RPMI7951 (cell line): ENCODE measurements around the gene TIAM2. TPM values are rescaled to one million over a fixed set of nuclear protein-coding genes. Genes with fewer than 3 reads are reported as not detected.
"Not testable (repeated sequence)": the region's sequence is repeated elsewhere in the genome, so short reads cannot be mapped to it uniquely, and the experiment has no call there.

Experiments
- DNase-seq: peaks from one replicate; pipeline ENCODE4 v3.0.0-alpha.2; 2012; ENCODE audit warnings: low read depth
- total RNA-seq: library from RNA; depleted of rRNA; stranded (reverse); fragments of >200 nt; shearing (Covaris generic); gene quantifications from 2 replicates; pipeline ENCODE4 v1.2.3, GENCODE V29; 2014

Gene TIAM2
- total RNA-seq, 1 experiment from 2014 or later, result 18.3 TPM

DNA sequence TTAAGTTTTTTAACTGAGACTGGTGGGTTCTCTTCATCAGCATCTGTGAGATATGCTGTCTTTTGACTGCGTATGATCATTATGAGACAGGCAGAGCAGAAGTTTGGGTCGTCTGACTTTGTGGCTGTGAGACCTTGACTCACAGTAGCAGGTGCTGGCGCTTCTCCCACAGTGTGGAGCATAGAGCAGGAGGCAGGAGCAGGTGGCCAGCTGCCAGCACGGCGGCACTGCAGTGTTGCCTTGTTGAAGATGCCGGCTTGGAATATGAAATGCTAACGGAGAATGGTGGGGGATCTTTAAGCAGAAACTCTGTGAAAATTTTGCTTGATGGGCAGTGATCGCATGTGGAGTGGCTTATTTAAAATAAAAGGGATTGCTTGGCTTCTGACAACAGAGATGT, 105.0 kb downstream of the TIAM2 start:
- DNase-seq, result no peak

DNA sequence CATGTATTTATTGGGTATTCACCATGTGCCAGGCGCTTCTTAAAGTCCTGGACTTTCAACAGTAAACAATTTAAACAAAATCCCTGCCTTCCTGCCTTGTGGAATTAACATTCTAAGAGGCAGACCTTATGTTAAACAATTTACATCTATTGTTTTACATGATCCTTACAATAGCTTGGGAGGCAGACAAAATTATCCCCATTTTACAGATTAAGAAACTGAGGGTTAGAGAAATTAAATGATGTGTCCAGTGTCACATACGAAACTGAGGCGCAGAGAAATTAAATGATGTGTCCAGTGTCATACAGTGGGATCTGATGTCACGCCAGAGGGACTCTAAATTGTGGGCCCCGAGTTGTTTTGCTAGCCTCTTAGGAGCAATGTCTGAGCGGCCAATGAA, 105.5 kb downstream of the TIAM2 start:
- DNase-seq, result no peak

DNA sequence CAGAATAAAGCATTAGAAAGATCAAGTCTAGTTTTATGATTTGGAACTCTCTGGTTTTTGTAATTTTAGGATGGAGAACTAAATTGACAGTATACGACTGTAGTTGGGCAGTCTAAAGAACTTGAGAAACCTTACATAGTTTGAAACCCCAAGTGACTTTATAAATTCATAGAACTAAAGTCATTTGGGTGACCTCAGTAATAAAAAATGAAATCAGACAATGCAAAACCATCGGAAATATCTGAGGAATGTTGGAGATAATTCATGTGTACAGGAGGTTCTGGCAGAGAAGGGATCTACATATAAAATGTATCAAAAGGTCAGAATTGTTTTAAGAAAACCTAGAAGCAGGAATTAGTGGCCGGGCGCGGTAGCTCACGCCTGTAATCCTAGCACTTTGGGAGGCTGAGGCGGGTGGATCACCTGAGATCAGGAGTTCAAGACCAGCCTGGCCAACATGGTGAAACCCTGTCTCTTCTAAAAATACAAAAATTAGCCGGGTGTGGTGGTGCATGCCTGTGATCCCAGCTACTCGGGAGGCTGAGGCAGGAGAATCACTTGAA, 108.0 kb downstream of the TIAM2 start:
- DNase-seq, result peak; percentile 38

DNA sequence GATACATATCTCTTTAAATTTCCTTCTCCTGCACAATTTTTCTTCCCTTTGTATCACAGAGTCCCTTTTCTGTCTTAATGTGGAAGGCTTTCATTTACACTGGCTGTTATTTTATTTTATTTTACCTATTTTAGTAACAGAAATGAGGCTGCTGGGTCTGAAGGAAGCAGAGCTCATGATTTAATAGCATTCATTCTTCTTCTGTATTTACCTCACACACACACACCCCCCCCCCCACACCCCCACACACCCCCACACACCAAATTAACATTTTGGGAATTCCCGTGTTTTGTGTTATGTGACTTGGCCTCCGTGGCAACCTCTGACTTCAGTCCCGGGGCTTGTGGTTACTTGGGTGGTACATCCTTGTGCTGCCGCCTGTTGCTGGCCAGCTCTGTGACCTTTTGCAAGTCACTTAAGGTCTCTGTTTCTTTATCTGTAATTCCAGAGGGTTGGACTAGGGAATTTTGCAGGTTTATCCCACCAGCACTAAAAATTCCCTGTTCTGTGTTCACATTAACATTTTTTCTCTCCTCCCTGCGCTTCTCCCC, 108.8 kb downstream of the TIAM2 start:
- DNase-seq, result peak; percentile 72

DNA sequence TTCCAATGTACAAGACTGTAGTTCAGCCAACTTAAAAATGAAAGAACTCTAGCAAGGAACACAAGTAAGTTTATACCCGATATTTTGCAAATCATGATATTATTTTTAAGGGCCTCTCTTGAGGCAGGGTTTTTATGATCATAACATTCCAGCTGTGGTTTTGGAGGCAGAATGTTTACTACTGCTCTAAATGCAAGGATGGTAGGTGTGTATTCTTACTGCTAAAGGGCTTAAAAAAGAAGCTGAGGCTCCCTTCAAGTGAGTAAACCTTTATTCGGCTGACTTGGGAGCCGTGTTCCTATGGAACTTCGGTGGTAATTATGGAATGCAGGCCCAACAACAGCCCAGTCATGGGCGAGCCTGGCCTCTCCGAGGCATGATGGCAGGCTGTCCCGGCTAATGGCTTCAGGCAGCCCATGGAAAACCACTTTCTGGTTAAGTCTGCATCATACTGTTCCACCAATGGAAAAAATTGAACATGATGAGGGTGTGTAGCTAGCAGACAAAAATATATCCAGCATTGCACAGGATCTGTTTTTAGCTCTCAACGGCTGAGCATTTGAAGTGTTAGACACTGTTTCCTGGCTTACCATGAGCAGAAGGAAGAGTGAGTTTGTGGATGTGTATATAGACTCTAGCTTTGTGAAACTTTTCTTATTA, 111.5 kb downstream of the TIAM2 start:
- DNase-seq, result peak; percentile 82

DNA sequence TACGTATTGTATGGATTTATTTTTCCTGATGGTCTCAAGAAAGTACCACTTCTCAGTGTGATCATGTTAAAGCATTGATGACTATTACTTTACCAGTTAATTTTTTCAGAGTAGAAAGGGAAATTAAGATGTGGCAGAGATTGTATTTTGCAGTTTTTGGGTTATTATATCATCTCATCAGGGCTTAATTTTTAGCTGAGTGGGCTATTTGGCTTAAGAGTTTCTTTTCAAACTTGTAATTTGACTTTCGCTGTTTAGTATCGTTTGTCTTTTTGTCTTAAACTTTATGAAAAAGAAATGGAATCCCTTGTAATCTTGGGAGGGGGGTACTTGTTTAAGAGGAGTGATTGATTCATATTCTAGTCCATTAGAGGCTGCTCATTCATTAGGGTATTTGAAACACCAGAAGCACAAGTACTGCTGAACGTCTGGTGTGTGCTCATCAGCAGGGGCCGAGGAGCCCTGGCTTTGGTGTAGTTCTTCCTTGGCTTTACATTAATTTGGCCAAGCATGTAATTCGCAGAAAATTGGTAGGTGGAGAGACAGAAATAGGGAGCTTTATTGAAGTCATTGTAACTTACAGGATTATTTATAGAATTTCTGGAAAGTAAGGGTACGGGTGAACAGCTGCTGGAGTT, 112.4 kb downstream of the TIAM2 start:
- DNase-seq, result no peak

DNA sequence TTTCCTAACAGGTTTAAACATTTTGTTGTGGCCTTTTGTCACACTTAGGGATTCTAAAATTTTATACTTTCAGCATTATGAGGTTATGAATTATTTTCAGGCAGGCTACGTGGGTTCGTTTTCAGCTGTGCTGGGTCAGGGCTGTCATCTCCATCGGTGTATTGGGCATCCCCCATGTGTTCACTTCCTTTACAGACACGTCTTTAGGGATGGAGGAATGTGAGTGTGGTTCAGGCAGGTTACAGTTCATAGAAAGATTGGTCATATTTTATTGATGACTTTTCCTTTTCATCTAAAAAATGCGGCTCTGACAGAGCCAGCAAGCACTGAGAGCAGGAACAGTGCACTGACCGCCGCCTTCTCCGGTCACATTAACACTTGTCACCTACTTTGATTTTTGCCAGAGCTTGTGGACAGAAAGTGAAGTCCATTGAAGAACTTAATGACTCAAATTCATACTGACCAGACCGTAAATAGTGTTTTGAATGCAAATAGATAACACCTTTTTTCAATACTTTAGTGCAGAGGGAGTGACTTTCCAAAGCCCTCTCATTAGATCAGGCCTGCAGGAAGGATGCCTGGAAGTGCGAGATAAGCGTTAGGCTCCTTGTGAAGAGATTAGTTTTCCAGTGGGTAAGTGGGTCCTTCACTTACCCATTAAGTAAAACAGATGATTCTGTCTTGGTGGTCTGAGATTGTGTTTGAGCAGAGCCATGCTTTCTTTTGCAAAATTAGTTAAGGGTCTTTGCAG, 113.1 kb downstream of the TIAM2 start:
- peak; percentile 41 for DNase-seq

- no peak for DNase-seq
Measured at GRCh38 chr6:155110721-155111120, 115.6 kb downstream of the TIAM2 start.

DNA sequence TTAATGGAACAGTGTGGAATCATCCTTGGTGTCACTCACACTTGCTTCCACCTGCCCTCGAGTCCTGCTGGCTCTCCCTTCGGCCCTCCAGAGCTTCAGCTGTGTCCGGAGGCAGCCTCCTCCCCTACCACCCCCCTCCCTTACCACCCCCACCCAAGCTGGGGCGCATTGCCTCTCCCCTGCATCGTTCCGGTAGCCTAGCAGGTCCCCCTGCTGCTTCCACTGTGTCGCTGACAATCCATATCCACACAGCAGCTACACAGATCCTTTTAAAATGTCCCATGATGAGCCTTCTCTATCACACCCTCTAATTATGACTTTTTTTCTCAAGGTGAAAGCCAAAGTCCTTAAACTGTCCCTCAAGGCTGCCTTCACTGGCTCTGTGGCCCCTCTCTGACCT, 117.6 kb downstream of the TIAM2 start:
- no peak for DNase-seq

DNA sequence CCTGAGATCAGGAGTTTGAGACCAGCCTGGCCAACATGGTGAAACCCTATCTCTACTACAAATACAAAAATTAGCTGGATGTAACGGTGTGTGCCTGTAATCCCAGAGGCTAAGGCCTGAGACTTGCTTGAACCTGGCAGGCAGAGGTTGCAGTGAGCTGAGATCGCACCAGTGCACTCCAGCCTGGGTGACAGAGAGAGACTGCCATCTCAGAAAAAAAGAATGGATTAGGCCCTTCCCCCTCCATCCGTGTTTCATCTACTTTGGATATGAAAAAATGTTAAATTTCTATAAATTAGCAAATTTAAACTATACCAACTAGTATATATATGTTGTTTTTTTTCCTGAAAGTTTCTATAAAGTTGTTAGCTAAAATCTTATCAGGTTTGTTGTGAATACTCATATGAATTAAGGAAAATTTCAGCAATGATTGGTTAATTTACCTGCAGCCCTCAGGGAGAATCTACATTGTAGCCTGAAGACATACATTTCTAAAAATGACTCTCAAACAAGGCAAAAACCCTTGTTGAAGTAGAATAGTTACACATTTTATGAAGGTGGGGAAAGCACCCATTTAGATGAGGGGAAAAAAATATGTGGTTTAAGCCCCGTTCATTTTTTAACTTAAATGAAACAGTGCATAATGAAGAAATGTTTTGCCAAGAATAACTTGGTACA, 120.9 kb downstream of the TIAM2 start:
- DNase-seq, result no peak

GRCh38 chr6:155116571-155116910, 121.4 kb downstream of the TIAM2 start:
- no peak for DNase-seq

- DNase-seq, result peak; percentile 74
Measured at GRCh38 chr6:155117256-155117655, 122.1 kb downstream of the TIAM2 start.

DNA sequence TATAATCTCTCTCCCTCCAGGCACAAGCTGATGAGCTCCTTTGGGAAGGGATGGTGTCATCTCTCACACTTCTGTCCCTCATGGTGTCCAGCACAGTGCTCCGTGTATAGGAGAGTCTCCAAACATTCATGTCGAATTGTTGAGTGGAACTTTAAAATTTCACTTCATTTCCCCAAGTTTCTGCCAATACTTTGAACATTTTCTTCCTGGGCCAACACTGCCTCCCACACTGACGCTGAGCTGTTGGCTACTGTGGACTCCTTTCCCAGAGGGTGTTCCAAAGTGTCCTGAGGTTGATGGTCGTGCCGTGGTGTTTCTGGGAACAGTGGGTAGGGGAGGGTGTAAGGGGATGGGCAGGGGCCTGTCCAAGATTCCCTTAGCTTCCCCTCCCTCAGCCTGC, 122.7 kb downstream of the TIAM2 start:
- DNase-seq, result no peak

- not testable (repeated sequence) for DNase-seq
Measured at GRCh38 chr6:155119201-155119600, 124.1 kb downstream of the TIAM2 start.

- DNase-seq, result peak; percentile 82
Measured at GRCh38 chr6:155120034-155120433, 124.9 kb downstream of the TIAM2 start.

- no peak for DNase-seq
Measured at GRCh38 chr6:155121294-155121693, 126.2 kb downstream of the TIAM2 start.

DNA sequence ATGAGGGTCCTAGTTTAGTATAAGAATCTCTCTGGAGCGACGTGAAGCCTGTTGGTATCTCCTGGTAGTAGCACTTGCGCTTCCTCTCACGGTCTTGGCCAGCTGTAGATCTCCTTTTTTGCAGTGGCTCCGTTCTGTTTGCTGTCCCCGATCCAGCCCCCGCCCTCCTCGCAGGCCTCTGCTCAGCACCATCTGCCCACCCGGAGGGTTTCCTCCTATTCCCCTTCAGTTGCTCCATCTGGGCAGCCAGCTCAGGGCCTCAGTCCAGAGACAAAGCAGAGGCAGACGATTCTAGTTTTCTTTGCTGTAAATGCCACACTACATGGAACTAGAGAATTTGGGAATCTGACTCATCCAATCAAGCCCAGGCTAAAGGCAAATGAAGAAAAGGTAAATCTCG, 126.6 kb downstream of the TIAM2 start:
- no peak for DNase-seq

- DNase-seq, result no peak
Measured at GRCh38 chr6:155122199-155122950, 127.3 kb downstream of the TIAM2 start.

DNA sequence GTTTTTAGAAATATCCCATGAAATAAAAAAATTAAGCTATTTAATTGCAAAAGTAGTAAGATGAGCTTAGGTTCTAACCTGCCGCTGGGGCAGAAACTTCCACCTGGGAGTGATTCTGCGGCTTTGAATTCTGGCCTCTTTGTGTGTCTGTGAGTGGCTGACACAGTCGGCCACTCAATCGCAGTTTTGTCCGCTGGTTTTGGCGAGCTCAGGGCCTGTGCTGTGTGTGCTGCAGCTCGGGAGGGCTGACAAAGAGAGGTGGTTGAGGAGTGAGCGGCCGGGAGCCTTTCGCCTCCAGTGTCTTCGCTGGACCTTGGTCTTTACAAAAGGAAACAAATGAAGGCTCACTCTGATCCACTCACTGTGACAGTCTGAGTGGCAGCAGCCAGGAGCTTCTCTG, 128.4 kb downstream of the TIAM2 start:
- DNase-seq, result no peak

DNA sequence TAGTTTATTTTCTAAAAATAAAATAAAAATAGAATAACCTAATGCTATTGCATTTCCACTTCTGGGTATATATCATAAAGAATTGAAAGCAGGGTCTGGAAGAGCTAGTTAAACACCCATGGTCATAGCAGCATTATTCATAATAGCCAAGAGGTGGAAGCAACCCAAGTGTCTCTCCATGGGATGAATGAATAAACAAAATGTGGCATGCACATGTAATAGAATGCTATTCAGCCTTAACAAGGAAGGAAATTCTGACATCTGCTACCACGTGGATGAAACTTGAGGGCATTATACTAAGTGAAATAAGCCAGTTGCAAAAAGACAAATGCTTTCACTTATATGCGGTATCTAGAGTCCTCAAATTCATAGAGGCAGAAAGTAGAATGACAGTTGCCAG, 130.8 kb downstream of the TIAM2 start:
- peak; percentile 80 for DNase-seq
